ENCODE measurements around the gene DPP10.

The DPP10 gene

GRCh38 chr2:114609203-114609602, 166.8 kb downstream of the DPP10 start:
- DNase-seq (ENCODE audit: low spot score): no peak

GRCh38 chr2:114609801-114610200, 167.4 kb downstream of the DPP10 start:
- DNase-seq (ENCODE audit: low spot score): no peak

DNA sequence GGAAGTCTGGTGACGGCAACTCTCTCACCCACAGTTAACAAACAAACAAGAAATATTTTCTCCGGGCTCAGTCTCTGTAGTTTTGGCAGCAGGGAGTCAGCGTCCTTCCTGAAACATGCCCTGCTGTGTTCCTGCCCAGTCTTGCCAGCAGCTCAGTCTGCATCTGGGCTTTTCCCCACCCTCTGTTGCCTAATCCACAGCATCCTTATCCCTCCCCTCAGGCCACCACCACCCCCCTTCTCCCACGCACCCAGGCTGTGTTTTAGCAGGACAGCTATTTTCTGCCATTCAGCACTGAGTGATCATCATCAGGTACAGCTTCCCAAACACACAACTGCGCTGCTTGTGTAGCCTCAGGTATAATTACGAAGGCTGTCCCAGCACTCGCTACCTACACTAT, 168.2 kb downstream of the DPP10 start:
- no peak for DNase-seq (ENCODE audit: low spot score)

- no peak for DNase-seq (ENCODE audit: low spot score)
Measured at GRCh38 chr2:114614592-114614991, 172.2 kb downstream of the DPP10 start.

DNA sequence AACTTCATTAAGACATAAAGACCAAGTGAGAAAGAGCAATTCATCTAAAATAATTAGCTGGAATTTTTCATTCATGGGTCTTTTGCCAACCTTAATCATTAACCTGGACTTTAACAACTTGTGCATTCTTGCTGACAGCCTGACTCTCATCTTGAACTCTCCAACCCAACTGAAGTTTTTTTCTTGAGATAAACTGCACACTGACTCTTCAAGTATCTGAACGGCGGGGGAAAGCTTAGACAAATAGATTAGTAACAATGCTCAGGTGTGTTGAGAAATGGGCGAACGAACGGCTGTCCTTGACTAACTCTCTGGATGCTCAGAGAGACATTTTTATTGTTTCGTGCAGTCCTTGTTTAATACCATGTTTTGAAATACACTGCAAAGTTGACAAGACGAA, 186.0 kb downstream of the DPP10 start:
- DNase-seq (ENCODE audit: low spot score): no peak

GRCh38 chr2:114631146-114631545, 188.7 kb downstream of the DPP10 start:
- no peak for DNase-seq (ENCODE audit: low spot score)

- DNase-seq (ENCODE audit: low spot score): no peak
Measured at GRCh38 chr2:114642166-114642770, 199.8 kb downstream of the DPP10 start.

GRCh38 chr2:114642988-114643553, 200.6 kb downstream of the DPP10 start:
- no peak for DNase-seq (ENCODE audit: low spot score)

DNA sequence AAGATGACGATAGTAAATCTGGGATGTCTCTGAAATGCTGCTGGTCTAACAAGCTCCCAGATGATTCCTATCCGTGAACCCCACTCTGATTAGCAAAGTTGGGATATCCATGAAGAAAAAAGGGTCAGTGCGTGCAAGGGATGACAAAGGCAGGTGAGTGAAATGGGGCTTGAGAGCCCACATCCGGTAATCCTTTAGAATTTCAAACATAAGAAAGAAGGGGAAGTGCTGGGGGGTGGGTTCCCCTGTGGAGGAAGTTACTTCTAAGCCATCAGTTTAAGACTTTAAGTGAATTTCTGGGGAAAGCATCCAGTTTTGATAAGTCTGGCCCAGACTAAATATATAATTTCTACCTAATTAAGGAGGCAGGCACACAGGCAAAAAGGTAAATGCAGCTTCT, 209.5 kb downstream of the DPP10 start:
- no peak for DNase-seq (ENCODE audit: low spot score)

- no peak for DNase-seq (ENCODE audit: low spot score)
Measured at GRCh38 chr2:114659880-114660279, 217.4 kb downstream of the DPP10 start.

GRCh38 chr2:114661971-114662939, 219.8 kb downstream of the DPP10 start:
- DNase-seq (ENCODE audit: low spot score): no peak

DNA sequence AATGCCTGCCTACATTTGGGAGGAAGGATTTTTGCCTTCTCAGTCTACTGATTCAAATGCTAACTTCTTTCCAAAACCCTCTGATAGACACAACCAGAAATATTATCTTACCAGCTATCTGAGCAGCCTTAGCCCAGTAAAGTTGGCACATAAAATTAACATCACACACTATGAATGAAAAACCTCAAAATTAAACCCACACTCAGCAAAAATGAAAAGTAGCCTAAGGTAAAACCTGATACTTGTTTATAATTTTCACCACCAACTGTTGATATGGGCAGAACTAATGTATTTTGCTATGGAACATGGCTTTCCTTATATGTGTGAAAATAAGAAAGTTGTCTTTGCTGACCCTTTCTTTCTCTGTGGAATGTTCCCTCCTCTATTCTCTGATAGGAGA, 226.0 kb downstream of the DPP10 start:
- DNase-seq (ENCODE audit: low spot score): no peak

- DNase-seq (ENCODE audit: low spot score): no peak
Measured at GRCh38 chr2:114683251-114683650, 240.8 kb downstream of the DPP10 start.

DNA sequence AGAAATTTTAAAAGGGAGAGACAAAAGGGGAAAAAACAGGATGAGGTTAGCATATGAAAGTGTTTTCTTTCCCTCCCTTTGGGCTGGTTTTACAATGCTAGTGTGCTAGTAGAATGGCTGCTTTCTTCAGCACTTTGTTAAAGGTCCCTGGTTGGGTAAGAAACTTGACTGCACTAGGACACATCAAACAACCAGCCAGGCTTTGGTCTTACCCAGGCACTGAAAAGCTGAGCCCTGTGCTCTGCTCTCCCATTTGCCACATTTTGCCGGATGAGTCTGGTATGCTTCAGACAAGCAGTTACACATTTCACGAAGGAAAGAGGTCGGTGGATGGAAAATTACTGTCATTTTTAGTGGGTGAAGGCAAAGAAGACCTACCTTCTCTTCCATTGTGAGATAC, 242.0 kb downstream of the DPP10 start:
- DNase-seq (ENCODE audit: low spot score): no peak

- DNase-seq (ENCODE audit: low spot score): no peak
Measured at GRCh38 chr2:114685102-114685501, 242.7 kb downstream of the DPP10 start.

GRCh38 chr2:114688241-114688640, 245.8 kb downstream of the DPP10 start:
- DNase-seq (ENCODE audit: low spot score): no peak

- DNase-seq (ENCODE audit: low spot score): no peak
Measured at GRCh38 chr2:114698520-114698919, 256.1 kb downstream of the DPP10 start.

DNA sequence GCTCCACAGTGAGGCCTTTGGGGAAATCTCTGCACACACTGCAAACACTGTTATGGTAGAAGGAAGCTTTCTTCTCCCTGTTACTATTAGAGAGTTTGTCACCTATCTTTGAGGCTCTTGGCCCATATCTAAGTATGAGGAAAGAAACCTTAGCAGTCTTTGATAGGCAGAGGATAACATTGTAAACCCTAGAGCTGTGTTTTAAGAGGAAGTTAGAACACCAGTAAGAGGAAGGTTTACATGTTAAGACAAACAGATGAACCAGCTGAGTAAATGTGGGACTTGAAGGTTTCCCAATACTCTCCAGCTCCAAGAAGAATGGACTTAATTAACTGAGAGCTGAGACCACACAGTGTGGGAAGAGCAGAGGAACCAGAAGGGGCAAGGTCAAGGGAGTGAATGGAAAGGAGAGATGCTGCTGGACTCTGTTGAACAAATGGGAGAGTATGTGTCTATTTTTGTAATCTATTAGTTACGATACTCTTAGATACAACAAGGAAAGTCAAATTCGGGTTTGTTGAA, 257.0 kb downstream of the DPP10 start:
- DNase-seq (ENCODE audit: low spot score): no peak

GRCh38 chr2:114700440-114700839, 258.0 kb downstream of the DPP10 start:
- no peak for DNase-seq (ENCODE audit: low spot score)

DNA sequence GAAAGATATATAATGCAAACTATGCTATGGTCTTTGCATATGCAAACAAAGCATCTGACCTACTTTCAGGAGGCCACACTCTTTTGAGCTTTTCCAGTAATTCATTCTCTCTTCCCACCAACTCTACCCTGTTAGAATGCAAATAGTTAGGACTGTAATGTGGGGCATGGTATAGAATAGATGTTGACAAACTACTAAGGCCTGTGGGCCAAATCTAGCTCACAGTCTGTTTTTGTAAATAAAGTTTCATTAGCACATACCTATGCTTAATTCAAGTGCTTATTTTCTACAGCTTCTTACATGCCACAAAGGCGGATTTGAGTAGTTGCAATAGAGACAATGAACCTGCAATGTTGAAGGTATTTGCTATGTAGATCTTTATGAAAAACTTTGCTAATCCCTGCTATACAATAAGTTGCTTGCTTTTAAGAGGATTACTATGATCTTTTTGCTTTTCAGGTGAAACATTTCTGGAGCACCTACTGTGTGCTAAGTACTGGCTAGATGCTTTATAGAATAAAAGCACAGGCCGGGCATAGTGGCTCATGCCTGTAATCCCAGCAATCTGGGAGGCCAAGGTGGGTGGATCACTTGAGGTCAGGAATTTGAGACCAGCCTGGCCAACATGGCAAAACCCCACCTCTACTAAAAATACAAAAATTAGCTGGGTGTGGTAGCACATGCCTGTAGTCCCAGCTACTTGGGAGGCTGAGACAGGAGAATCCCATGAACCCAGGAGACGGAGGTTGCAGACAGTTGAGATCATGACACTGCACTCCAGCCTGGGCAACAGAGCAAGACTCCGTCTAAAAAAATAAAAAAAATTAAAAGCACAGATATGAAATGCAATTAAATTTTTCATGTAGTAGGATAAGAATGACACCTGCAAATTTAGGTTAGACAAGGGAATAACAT, 267.8 kb downstream of the DPP10 start:
- DNase-seq (ENCODE audit: low spot score): no peak

DNA sequence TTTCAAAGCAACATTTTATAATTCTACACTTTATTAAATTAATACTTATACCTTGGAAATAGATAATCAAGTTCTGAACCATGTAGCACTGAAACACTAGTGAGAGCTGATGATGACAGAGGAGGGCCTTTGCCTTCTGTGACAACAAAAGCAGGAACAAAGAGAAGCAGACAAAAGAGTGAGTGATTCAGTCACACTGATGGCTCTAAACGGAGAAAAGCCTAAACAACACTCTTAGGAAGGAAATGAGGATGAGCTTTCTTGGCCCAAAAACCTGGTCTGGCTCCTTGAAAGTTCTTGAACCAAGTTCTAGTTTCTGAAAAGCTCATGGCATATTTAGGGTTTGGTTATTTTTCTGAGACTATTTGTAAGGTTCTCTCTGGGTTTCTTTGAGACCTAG, 271.9 kb downstream of the DPP10 start:
- no peak for DNase-seq (ENCODE audit: low spot score)

GRCh38 chr2:114717049-114717448, 274.6 kb downstream of the DPP10 start:
- no peak for DNase-seq (ENCODE audit: low spot score)
